Activated CD4-positive, alpha-beta T cell treated with anti-CD3 and anti-CD28 coated beads, Interleukin-2, Interleukin-6, amounts not matched to agents 100 ng/mL and 50 ng/mL, durations not matched to agents 16 hours and 8 hours (primary cell): ENCODE results near the gene C17orf58.

ENCODE experiments used
- DNase-seq: peaks from one replicate; pipeline ENCODE4 v3.0.0-alpha.2; 2020

Gene C17orf58

GRCh38 chr17:67947325-67947813 lies 48.9 kb downstream of the C17orf58 start:
- DNase-seq = no peak

- no peak for DNase-seq
These were observed 49.8 kb downstream of the C17orf58 start for GRCh38 chr17:67946513-67946912.

- no peak for DNase-seq
These were observed 52.2 kb downstream of the C17orf58 start for GRCh38 chr17:67944035-67944434.

GRCh38 chr17:67942810-67943209 lies 53.5 kb downstream of the C17orf58 start:
- DNase-seq = no peak
